GM21447 (cell line): ENCODE measurements around the gene TTC31.

ENCODE experiments used
- ATAC-seq: cut with Tn5 transposase; IDR thresholded peaks from one replicate; pipeline ENCODE4 v1.9.1; 2021; ENCODE audit not compliant: unreplicated experiment

TTC31 gene

DNA sequence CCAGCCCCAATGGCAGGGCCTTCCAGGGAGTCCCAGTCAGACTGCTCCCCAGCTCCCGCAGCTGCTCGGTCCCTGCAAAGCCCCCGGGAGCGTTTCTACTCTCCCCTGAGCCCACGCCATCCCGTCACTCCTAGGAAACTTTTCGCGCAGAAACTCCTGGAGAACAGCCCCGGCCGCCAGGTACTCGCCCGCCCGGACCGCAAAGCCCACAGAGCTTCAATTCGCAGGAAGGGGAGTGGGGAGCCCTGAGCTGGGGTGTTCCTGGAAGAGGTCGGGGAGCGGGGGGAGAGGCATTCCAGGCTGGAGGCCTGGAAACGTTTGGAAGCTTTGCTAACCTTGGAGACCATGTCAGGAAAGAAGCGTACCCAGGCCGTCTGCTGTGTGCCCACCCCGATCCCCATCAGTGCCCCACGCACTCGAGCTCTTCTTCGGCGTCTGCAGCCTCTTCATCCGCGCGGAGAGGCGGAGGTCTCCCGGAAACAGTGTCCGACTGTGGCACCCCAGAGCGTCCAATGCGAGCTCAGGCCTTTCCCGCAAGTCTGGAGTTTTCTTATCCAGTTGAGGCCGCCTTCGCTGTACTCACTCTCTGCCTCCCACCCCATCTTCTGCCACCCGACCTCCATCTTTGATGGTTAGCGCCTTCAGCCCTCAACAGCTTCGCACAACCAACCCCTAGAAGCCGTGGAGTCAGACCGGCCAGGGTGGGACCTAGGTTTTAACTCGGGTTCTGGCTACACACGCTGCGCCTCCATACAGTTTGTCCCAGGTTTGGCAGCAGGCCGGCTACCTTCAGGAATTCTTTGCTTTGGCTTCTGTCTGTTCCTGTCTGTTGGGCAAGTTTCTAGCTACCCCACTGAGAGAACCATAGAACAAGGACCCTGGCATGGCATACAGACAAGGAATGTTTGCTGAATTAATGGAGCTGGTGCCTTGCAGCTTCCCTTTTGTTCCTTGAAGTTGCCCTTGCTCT lies 20.9 kb downstream of the TTC31 start:
- ATAC-seq: no peak

DNA sequence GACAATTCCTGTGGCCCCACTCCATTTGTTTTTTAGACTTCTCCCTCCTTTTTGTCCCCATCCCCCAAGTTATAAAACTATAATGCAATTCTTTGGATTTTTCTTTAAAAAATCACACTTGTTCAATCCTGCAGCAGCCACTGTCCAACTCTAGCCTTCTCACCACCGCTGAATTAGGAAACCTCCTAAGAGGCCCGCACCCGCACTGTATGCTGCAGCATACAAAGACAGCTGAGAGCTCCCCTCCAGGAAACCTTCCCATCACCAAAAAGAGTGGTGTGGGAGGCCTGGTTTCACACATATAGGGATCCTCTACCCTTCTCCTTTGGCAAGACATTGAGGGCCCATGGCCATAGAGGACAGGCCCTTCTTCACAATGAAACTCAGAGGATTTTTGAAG lies 21.7 kb downstream of the TTC31 start:
- ATAC-seq: no peak

DNA sequence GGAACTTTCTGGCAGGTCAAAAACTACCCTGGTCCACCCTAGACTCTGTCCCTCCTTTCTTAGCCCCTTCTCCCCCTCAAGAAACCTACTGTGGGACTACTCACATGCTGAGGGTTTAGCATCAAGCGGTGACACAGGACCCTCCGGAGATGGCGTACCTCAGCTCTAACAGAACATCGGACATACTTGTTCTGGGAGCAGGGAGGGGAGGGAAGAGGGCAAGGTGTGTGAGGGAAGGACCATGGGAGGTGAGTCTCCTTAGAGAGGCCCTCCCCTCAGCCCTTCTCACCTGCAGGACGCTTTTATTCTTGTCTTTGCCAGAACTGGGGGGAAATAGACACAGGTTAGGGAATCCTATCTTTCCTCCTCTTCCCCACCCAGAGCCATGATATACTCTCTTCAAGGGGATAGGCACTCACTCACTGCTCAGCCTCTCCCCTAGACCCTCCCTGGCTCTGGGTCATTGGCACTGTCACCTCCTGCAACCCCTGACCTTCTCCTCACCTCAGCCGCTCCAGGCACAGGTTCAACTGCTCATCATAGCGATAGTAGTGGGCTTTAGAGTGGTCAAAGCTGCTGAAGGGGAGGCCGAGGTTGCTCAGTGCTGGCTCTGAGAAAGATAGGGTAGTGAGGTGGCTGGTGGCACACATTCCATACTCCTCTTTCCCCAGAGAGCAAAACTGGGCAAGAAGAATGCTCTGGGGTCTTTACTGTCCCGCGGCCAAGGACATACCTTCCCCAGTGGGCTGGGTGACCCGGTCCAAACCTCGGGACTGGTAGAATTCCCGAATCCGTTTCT lies 22.8 kb downstream of the TTC31 start:
- no peak for ATAC-seq

DNA sequence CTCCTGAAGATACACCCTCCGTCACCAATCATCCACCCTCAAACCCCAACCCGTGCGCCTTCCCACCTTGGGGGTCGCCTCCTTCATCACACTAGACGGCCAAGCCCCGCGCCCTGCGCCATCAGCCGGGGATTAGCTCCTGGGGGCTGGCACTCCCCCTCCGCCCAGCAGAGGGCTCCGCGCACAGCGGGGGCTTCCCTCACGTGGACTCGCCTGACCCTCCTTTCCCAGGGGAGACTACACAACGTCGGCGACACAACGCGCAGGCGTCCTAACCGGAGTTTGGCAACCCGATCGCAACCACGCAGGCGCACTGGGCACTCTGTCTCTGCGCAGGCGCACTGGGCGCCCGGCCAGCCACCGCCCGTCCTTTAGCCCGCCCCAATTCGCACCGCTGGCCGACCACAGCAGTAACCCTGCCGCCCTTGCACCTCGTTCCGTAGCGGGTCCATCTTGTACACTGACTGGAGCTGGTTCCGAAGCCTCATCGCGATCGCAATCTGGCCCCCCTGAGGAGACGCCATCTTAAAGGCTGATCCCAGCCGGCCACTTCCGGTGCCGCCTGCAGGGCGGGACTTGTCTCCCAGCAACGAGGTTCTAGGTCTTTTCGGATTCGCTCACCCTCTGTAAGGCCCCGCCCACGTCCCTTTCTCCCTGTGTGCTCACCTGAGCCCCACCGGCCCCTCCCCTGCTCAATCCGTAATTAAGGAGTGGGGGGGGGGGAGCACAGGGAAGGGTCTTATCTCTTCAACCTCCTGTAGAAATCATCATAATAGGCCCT lies 24.5 kb downstream of the TTC31 start, which contains the start of gene PCGF1:
TSS of gene PCGF1 (minus strand) at position 551 of the 781 bp plus-strand sequence. CDS start at position 524, 27 bp downstream.
- ATAC-seq: peak; percentile 91

DNA sequence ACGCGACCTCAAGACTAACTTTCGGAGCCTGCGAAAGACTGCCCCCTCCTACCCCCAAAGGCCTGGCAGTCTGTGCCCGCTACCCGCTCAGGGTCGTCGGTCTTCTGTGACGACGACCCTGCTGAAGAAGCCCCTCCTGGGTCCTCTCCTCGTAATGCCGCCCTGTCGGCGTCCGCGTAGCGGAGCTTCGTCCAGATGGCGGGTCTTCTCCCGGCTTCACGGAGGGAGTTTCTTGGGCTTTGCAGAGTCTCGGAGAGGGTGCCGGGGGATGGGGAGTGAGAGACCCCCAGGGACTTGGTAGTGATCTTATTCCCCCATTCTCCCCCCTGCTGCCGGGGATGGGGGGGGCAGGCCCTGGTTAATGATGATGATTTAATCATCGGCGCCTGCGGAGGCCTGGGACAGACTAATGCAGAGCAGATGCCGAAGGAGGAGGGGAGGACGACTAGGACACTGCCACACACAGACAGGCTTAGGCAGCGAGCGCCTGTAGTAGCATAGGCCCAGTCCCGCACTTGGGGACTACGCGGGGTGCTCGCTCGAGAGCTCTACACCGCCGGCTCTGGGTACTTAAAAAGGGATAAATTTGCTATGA lies 25.1 kb downstream of the TTC31 start:
- ATAC-seq: no peak

DNA sequence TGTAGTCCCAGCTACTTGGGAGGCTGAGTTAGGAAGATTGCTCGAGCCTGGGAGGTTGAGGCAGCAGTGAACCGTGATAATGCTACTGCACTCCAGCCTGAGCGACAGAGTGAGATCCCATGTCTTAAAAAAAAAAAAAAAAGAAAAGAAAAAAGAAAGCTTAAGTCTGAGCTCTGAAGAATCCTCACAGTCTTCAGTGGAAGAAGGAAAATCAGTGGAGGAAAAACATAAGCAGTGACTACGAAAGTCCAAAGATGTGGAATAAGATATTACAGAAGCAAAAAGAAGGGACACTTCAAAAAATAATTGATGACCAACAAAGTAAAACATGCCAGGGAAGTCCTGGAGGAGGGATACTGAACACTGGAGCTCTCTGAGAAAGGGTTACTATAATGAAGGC lies 27.4 kb downstream of the TTC31 start:
- ATAC-seq: no peak

DNA sequence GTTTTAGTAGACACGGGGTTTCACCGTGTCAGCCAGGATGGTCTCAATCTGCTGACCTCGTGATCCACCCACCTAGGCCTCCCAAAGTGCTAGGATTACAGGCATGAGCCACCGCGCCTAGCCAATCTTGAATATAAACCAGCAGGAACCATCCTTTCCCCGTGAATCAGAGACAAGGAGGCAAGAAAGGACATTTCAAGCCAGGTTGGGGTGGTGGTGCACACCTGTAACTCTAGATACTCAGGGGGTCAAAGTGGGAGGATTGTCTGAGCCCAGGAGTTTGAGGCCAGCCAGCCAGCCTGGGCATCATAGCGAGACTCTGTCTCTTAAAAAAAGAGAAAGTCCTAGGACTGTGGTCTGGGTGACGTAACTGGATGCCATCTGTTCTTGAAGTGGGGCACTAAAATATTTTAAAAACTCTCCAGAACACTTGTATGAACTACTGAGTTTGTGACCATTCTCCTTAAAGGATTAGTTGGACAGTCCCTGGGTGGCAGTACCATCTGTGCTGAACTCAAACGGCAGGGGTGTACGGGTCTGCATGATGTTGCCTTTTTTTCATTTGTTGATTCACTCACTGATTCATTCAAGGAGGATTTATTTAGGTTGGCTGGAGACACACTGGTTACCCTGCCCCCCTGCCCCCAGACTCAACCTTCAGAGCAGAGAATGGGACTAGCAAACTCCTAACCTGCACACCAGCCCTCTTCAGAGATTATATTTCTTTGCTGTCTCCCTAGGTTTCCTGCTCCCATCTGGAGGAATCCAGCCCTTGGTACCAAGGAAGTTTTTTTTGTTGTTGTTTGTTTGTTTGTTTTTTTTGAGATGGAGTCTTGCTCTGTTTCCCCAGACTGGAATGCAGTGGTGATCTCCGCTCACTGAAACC lies 28.5 kb downstream of the TTC31 start:
- no peak for ATAC-seq

DNA sequence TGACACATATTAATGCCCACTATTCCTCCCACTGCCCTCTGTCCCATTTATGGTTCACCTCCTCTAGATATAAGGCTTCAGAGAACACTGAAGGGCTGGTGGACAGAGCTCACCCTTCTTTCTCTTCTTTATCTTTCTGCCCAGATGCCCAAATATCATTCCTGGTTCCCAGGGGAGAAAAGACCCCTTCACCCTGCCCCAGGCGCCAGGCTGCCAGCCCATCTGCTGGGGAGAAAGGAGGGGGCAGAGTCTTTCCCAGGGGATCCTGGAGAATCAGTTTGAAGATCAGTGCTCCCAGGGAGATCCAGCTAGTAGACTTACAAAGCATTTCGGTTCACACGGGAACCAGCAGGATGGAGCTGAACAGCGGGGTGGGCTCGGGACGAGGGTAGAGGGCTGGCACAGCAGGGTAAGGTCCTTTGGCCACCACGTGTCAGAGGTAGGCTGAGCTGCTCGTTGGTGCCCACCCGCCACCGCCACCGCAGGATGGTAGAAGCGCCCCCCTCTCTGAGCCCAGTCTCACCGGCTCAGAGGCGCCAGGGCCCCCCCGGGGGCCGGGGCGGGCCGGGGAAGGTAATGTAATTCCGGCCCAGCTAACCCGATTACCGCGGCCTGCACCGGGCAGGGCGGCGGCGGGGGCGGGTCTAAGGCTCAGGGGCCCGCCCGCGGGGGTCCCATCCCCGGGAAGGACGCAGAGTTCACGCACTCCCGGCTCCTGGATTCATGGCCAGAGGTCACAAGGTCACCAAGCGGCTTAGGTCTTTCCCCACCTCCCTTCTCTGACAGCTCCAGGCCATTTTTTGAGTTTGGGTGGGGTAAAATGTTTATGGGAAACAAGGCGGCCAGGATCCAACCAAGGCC lies 30.1 kb downstream of the TTC31 start:
- ATAC-seq: no peak

DNA sequence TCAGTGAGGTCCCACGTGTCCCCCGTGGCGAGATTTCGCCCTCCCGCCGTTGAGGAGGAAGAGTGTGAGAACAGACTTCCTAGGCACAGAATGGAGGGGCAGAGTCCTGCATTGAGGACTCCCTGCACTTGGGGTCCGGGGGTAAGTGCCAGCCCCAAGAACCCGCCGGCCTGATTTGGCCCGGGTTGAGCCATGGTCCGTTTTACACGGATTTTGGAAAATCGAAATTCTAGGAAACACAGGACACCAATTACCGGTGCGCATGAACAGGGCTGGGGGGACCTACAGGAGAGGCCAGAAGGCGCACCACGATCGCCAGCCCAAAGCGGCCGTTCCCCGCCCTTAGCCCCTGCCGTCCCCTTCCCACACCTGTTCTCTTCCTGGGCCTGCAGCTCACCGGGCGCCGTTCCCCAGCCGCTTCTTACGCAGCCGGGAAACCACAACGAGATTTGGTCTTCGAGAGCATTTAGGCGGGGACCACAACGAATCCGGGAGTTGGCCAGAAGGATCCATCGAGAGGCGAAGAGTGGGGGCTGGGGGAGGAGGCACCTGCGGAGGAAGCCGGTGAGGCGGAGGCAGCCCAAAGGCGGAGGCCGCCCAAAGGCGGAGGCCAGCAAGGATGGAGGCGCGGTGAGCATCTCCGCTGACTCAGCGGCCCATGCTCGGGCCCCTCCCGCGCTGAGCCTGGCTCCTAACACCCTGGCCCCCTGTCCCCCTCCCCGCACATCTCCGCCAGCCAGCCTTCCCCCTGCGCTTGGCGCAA lies 30.9 kb downstream of the TTC31 start:
- ATAC-seq: no peak

DNA sequence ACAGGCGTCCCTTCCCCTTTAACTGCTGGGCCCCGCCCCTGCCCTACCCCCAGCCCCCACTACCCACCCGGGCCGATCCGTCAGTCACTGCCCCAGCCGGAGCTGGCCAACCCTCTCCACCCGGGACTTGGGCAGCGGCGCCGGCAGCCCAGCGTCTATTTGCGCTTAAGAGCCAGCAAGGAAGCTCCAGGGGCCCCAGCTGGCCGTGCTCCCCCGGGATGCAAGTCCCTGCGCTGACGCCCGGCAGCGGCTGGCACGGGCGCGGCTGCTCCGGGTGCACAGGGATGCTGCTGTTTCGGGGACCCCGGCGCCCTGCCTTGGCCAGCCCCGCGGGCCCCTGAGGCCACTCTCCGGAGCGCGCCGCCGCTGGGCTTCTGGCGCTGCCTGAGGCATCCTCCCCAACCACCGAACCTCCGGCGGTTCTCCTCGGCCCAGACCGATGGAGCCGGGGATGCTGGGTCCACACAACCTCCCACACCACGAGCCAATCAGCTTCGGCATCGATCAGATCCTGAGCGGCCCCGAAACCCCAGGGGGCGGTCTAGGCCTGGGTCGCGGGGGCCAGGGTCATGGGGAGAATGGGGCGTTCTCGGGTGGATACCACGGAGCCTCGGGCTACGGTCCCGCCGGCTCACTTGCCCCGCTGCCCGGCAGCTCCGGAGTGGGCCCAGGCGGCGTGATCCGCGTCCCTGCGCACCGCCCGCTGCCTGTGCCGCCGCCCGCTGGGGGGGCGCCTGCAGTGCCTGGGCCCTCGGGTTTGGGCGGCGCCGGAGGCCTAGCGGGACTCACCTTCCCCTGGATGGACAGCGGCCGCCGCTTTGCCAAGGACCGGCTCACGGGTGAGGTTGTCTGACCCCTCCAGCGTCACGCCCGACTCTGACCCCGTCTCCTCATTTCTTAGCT lies 31.7 kb downstream of the TTC31 start, which contains the start of gene TLX2:
TSS of gene TLX2 (plus strand) at position 83 of the 903 bp plus-strand sequence. CDS start at position 440, 357 bp downstream.
- no peak for ATAC-seq

DNA sequence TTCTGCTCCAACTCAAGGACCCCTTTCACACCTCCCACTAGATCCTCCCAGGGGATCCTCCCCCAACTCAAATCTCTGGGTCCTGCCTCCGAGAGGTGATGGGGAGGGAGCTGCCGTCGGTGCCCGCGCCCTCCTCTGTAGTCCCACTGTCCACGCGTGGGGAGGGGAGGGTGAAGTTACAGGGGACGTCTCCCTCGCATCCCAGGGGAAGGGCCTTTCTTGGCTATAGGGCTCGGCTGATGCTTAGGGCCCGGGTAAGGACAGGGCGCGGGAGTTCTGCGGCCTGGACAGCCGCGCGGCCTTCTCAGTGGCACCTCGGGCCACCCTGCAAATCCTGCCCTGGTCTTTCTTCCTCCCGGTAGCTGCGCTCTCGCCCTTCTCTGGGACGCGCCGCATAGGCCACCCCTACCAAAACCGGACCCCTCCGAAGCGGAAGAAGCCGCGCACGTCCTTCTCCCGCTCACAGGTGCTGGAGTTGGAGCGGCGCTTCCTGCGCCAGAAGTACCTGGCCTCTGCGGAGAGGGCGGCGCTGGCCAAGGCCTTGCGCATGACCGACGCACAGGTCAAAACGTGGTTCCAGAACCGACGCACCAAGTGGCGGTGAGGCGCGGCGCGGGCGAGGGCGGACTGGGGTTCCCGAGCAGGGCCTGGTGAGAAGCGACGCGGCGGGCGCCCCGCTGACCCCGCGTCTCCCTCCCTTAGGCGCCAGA lies 32.5 kb downstream of the TTC31 start:
- no peak for ATAC-seq

DNA sequence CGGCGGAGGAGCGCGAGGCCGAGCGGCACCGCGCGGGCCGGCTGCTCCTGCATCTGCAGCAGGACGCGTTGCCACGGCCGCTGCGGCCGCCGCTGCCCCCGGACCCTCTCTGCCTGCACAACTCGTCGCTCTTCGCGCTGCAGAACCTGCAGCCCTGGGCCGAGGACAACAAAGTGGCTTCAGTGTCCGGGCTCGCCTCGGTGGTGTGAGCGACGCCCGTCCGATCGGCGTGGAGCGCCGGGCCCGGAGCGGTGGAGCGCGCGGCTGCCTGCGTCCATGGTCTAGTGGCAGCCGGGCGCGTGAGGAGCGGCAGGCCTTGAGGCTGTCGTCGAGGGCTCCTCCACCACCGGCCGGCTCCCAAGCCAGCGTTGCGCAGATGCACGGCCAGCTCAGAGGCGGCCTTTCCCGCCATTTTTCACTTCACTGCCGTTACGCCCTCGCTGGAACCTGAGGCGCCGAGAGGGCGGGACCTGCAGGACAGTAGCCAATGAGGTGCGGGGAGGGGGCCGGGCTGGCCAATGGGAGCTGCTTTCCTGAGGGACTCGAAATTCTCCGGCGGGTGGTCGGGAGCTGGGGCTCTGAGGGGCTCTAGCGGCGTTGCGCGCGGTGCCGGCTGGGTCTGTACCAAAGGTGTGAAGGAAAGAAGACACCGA lies 33.2 kb downstream of the TTC31 start:
- no peak for ATAC-seq

DNA sequence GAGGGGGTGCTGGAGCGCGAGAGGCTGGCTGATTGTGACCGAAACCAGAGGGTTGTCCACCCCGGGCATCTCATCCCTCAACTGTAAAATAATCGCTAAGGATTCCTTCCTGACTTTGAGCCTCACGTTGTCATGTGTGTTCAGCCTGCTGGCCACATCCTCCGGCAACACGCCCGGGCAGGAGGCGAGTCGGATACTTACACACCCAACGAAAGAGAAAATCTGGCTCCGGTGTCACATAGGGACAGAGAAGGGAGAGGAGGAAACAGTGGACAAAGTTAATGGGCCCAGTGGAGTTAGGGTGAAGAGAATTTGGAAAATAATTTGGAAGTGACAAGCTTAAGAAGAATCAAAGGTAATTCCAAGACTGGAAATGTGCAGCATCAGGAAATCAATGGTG lies 33.8 kb downstream of the TTC31 start:
- ATAC-seq: no peak

DNA sequence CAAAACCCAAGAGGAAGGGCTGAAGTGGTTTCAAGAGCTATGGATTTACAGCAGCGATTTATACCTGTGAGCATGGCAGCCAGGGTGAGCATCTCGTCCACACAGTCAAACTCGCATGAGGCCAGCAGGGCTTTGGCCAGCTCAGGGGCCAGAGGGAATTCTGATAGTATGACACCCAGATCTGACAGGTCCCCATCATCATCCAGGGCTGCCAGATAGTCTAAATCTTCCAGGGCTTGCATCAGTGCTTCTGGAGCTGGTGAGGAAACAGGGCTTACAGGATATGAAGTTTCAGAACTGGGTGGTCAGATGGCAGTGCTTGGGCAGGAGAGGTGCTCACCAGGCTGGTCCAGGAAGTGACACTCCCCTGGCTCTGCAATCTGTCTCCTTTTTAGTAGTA lies 39.6 kb downstream of the TTC31 start:
- ATAC-seq: no peak

DNA sequence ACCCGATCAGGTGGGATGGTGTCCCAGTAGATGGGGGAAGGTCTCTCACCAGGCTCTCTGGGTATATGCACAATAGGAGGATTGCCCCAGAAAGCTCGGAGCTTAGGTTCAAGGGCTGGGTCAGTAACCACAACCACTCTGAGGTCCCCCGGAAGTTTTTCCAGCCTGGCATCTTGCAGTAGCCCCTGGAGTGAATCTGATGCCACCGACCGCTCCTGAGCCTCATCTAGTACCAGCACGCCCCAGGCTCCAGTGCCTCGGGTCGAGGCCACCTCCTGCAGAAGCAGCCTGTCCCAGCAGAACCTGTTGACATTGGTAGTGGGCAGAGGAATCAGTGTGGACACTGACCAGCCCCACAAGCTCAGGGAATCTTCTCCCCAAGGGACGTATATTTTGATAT lies 41.1 kb downstream of the TTC31 start:
- no peak for ATAC-seq
